Chondrocyte (in vitro differentiated cells): ENCODE measurements around the gene MMP14. TPM values are rescaled to one million over a fixed set of nuclear protein-coding genes. Genes with fewer than 3 reads are reported as not detected.
A peak's percentile ranks its signal among the peaks of the same experiment; 100 is the strongest.

Source experiments
- DNase-seq: peaks from one replicate; pipeline ENCODE4 v3.0.0; 2021; ENCODE audit warnings: mixed read lengths, low spot score
- H3K27ac Mint-ChIP-seq: one replicate; pipeline ENCODE4 v1.8.0; 2021; ENCODE audit warnings: mild to moderate bottlenecking, moderate library complexity, mixed read lengths; ENCODE audit not compliant: unreplicated experiment
- H3K27me3 Mint-ChIP-seq: 2 replicates; pipeline ENCODE4 v1.8.0; 2021; ENCODE audit warnings: low read depth, mixed read lengths
- H3K36me3 Mint-ChIP-seq: 2 replicates; pipeline ENCODE4 v1.8.0; 2021; ENCODE audit warnings: low read depth, mixed read lengths
- H3K4me1 Mint-ChIP-seq: 2 replicates; pipeline ENCODE4 v1.8.0; 2021; ENCODE audit warnings: low read depth, mild to moderate bottlenecking, mixed read lengths
- H3K4me3 Mint-ChIP-seq: one replicate; pipeline ENCODE4 v1.8.0; 2021; ENCODE audit warnings: mild to moderate bottlenecking, moderate library complexity, mixed read lengths; ENCODE audit not compliant: unreplicated experiment
- H3K9me3 Mint-ChIP-seq: 2 replicates; pipeline ENCODE4 v1.8.0; 2021; ENCODE audit warnings: low read depth, mixed read lengths
- CTCF ChIP-seq: fragments of 200-600 bp; sonication (generic); IDR thresholded peaks from 2 replicates; pipeline ENCODE4 v1.5.0; 2021; ENCODE audit warnings: antibody characterized with exemption, mild to moderate bottlenecking, moderate library complexity
- total RNA-seq: library from RNA; stranded (reverse); gene quantifications from 3 replicates; pipeline ENCODE4 v1.2.1, GENCODE V29; 2021

Gene MMP14
- total RNA-seq, 1 donor from 2014 or later: 987 TPM

- H3K36me3 Mint-ChIP-seq: peaks cover 46% of the 10 kb centered on the region
- no peak for DNase-seq
- peaks cover 93% of the 10 kb centered on the region for H3K4me1 Mint-ChIP-seq
- no peaks in the 10 kb centered on the region for H3K9me3 Mint-ChIP-seq
- H3K27ac Mint-ChIP-seq: peak overlapping the region; percentile 65
- H3K4me3 Mint-ChIP-seq: no peak overlapping the region
- no peak for TF ChIP-seq CTCF
- no peaks in the 10 kb centered on the region for H3K27me3 Mint-ChIP-seq
Measured at GRCh38 chr14:22844221-22845102, 8.1 kb downstream of the MMP14 start.

- no peak for TF ChIP-seq CTCF
- Mint-ChIP-seq H3K4me3 (no peak overlapping the region), H3K9me3 (no peaks in the 10 kb centered on the region), H3K36me3 (peaks cover 44% of the 10 kb centered on the region), H3K27ac (peak overlapping the region; percentile 57), H3K27me3 (no peaks in the 10 kb centered on the region), H3K4me1 (peaks cover 92% of the 10 kb centered on the region)
- DNase-seq: peak; percentile 69
Measured at GRCh38 chr14:22845103-22845394, 8.7 kb downstream of the MMP14 start.

- Mint-ChIP-seq H3K27ac (peak overlapping the region; percentile 93), H3K27me3 (no peaks in the 10 kb centered on the region), H3K4me3 (no peak overlapping the region), H3K9me3 (no peaks in the 10 kb centered on the region), H3K4me1 (peaks cover 92% of the 10 kb centered on the region), H3K36me3 (peaks cover 42% of the 10 kb centered on the region)
- DNase-seq: peak; percentile 92
- no peak for TF ChIP-seq CTCF
Measured at GRCh38 chr14:22845821-22846625, 9.6 kb downstream of the MMP14 start.

GRCh38 chr14:22846811-22847307 lies 10.5 kb downstream of the MMP14 start:
- Mint-ChIP-seq H3K27ac (peak overlapping the region; percentile 93), H3K36me3 (peaks cover 38% of the 10 kb centered on the region), H3K4me1 (peaks cover 93% of the 10 kb centered on the region), H3K9me3 (no peaks in the 10 kb centered on the region), H3K4me3 (no peak overlapping the region), H3K27me3 (no peaks in the 10 kb centered on the region)
- no peak for TF ChIP-seq CTCF
- no peak for DNase-seq

- no peak for DNase-seq
- Mint-ChIP-seq H3K27me3 (no peaks in the 10 kb centered on the region), H3K36me3 (peaks cover 30% of the 10 kb centered on the region), H3K4me3 (peak overlapping the region; percentile 41), H3K4me1 (peaks cover 89% of the 10 kb centered on the region), H3K27ac (peak overlapping the region; percentile 96), H3K9me3 (no peaks in the 10 kb centered on the region)
- TF ChIP-seq CTCF: peak; percentile 42
Measured at GRCh38 chr14:22847661-22848341, 11.4 kb downstream of the MMP14 start.
